Thyroid gland (tissue), 4 donors: ENCODE results near the gene LRIG1. TPM values are rescaled to one million over a fixed set of nuclear protein-coding genes. Genes with fewer than 3 reads are reported as not detected.

Experiments used
- DNase-seq, 2 donors: peaks; one replicate each; pipeline ENCODE4 v3.0.0-alpha.2; 2019
- H3K27ac ChIP-seq, 3 donors: fragments of 200-600 bp; sonication (generic); 1 replicate in 2 of 3; 2 replicates in 1 of 3; pipeline ENCODE4 v1.5.1; 2016 to 2019; ENCODE audit warnings: mild to moderate bottlenecking in 1 of 3, moderate library complexity in 1 of 3
- H3K27me3 ChIP-seq: fragments of 200-600 bp; sonication (generic); one replicate; pipeline ENCODE4 v1.5.1; 2019
- H3K36me3 ChIP-seq, 2 donors: fragments of 200-600 bp; sonication (generic); one replicate each; pipeline ENCODE4 v1.5.1; 2016 to 2019
- H3K4me1 ChIP-seq, 2 donors: fragments of 200-600 bp; sonication (generic); one replicate each; pipeline ENCODE4 v1.5.1; 2017 to 2019
- H3K4me3 ChIP-seq, 3 donors: fragments of 200-600 bp; sonication (generic); replicated peaks in 1 of 3; 1 replicate in 2 of 3; 2 replicates in 1 of 3; pipeline ENCODE4 v1.5.1; 2016; ENCODE audit warnings: mild to moderate bottlenecking in 1 of 3
- H3K9me3 ChIP-seq: fragments of 200-600 bp; sonication (generic); one replicate; pipeline ENCODE4 v1.5.1; 2017
- POLR2A ChIP-seq, 2 donors: fragments of 450-650 bp; IDR thresholded peaks; one replicate each; pipeline ENCODE4 v1.6.1; 2017; ENCODE audit warnings: antibody characterized with exemption in 2 of 2, mild to moderate bottlenecking in 2 of 2, moderate library complexity in 1 of 2
- WGBS, 2 donors: methylation state at CpG; one replicate each; pipeline ENCODE4 v1.1.5; 2017; 5-methylcytosine and 5-hydroxymethylcytosine counted together
- intact Hi-C: fragments of 100-400 bp; cut with DNase I; formaldehyde crosslinking; loops from one replicate; pipeline ENCODE4 v1.15.1; 2023
- total RNA-seq, 4 donors: library from RNA; depleted of rRNA; stranded (reverse); fragments of >200 nt; gene quantifications; one replicate each; pipeline ENCODE4 v1.2.3, GENCODE V29; 2016
- TF ChIP-seq, protein P1 (sequence below), 6 experiments: fragments of 200-600 bp in 3 of 6; fragments of 450-650 bp in 3 of 6; sonication (generic) in 3 of 6; IDR thresholded peaks; one replicate each; pipeline ENCODE4 v1.5.1; 2016 to 2019; ENCODE audit warnings: antibody characterized with exemption in 6 of 6, mild to moderate bottlenecking in 2 of 6, inconsistent platforms in 1 of 6, moderate library complexity in 1 of 6

Gene LRIG1
- total RNA-seq, 4 donors from 2014 or later: 45.8 to 69.7 (median 61.7) TPM

GRCh38 chr3:66538390-66538789 is 37.6 kb upstream of the LRIG1 start:
- Histone ChIP-seq H3K4me1 (no peaks in the 10 kb centered on the region), H3K27me3 (no peaks in the 10 kb centered on the region), H3K36me3 (no peaks in the 10 kb centered on the region), H3K4me3 (no peak overlapping the region), H3K27ac (no peak overlapping the region), H3K9me3 (no peaks in the 10 kb centered on the region)
- TF ChIP-seq POLR2A (IDR thresholded peaks at IDR 0.05): no peak
- TF ChIP-seq, protein P1, sequence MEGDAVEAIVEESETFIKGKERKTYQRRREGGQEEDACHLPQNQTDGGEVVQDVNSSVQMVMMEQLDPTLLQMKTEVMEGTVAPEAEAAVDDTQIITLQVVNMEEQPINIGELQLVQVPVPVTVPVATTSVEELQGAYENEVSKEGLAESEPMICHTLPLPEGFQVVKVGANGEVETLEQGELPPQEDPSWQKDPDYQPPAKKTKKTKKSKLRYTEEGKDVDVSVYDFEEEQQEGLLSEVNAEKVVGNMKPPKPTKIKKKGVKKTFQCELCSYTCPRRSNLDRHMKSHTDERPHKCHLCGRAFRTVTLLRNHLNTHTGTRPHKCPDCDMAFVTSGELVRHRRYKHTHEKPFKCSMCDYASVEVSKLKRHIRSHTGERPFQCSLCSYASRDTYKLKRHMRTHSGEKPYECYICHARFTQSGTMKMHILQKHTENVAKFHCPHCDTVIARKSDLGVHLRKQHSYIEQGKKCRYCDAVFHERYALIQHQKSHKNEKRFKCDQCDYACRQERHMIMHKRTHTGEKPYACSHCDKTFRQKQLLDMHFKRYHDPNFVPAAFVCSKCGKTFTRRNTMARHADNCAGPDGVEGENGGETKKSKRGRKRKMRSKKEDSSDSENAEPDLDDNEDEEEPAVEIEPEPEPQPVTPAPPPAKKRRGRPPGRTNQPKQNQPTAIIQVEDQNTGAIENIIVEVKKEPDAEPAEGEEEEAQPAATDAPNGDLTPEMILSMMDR (IDR thresholded peaks at IDR 0.05): no peak
- intact Hi-C loops: no loop called here
- no peak for DNase-seq

DNA sequence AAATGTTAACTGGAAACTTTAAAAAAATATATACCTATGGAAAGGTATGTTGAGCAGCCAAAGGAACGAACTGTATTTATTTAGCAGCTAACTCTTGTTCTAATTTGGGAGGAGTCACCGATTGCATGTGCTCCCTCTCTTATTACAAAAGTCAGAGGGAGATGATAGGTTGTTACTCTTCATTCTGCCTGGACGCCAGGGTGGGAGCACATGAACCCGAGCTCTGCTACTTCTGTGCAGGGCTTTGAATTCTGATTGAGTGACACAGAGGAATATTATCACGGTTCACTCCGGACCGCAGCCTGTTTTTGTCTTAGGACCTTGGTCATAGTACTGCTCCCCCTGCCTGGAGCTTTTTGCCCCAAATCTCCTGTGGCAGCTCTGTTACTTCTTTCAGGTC is 36.9 kb upstream of the LRIG1 start:
- Histone ChIP-seq H3K27me3 (no peaks in the 10 kb centered on the region), H3K4me1 (no peaks in the 10 kb centered on the region), H3K27ac (no peak overlapping the region), H3K4me3 (no peak overlapping the region), H3K9me3 (no peaks in the 10 kb centered on the region), H3K36me3 (no peaks in the 10 kb centered on the region)
- 88 to 89% methylated on average over 7 of the region's 7 CpGs for WGBS, 2 donors
- intact Hi-C loops: no loop called here
- TF ChIP-seq, protein P1 (IDR thresholded peaks at IDR 0.05): no peak
- TF ChIP-seq POLR2A (IDR thresholded peaks at IDR 0.05): no peak
- no peak for DNase-seq

GRCh38 chr3:66536791-66537190 is 36.0 kb upstream of the LRIG1 start:
- Histone ChIP-seq H3K36me3 (no peaks in the 10 kb centered on the region), H3K9me3 (no peaks in the 10 kb centered on the region), H3K27me3 (no peaks in the 10 kb centered on the region), H3K4me3 (no peak overlapping the region), H3K27ac (no peak overlapping the region), H3K4me1 (no peaks in the 10 kb centered on the region)
- 93 to 99% methylated on average over 2 of the region's 2 CpGs for WGBS, 2 donors
- no peak for DNase-seq
- intact Hi-C loops: no loop called here
- TF ChIP-seq POLR2A (IDR thresholded peaks at IDR 0.05): no peak
- TF ChIP-seq, protein P1 (IDR thresholded peaks at IDR 0.05): no peak

- no peaks in the 10 kb centered on the region for H3K9me3 ChIP-seq
- TF ChIP-seq, protein P1 (IDR thresholded peaks at IDR 0.05): no peak
- TF ChIP-seq POLR2A (IDR thresholded peaks at IDR 0.05): no peak
- 72 to 81% methylated on average over 6 of the region's 6 CpGs for WGBS, 2 donors
- H3K27me3 ChIP-seq: no peaks in the 10 kb centered on the region
- H3K4me3 ChIP-seq: no peak overlapping the region
- intact Hi-C loops: no loop called here
- no peak overlapping the region for H3K27ac ChIP-seq
- H3K4me1 ChIP-seq: no peaks in the 10 kb centered on the region
- H3K36me3 ChIP-seq: no peaks in the 10 kb centered on the region
- no peak for DNase-seq
Observed at GRCh38 chr3:66534304-66534845, 33.6 kb upstream of the LRIG1 start.

GRCh38 chr3:66532613-66533012 is 31.8 kb upstream of the LRIG1 start:
- WGBS, 2 donors: 89 to 95% methylated on average over 1 of the region's 1 CpG
- Histone ChIP-seq H3K27ac (no peak overlapping the region), H3K4me1 (no peaks in the 10 kb centered on the region), H3K4me3 (no peak overlapping the region), H3K36me3 (no peaks in the 10 kb centered on the region), H3K27me3 (no peaks in the 10 kb centered on the region), H3K9me3 (no peaks in the 10 kb centered on the region)
- no peak for DNase-seq
- intact Hi-C loops: no loop called here
- TF ChIP-seq POLR2A (IDR thresholded peaks at IDR 0.05): no peak
- TF ChIP-seq, protein P1 (IDR thresholded peaks at IDR 0.05): no peak
